Mesenchymal stem cell (in vitro differentiated cells and primary cell): ENCODE data around the gene DTNBP1.
A peak's percentile ranks its signal among the peaks of the same experiment; 100 is the strongest.

ENCODE experiments used
- DNase-seq: peaks from one replicate; pipeline ENCODE4 v3.0.0-alpha.2; 2013
- H2AFZ ChIP-seq: one replicate; pipeline ENCODE4 v1.6.1; 2013; ENCODE audit warnings: low read depth, mild to moderate bottlenecking, control low read depth, inconsistent platforms, low read length, moderate library complexity
- H2AK5ac ChIP-seq: 2 replicates; pipeline ENCODE4 v1.6.1; 2013; ENCODE audit warnings: low read length, moderate library complexity, mild to moderate bottlenecking, inconsistent platforms; ENCODE audit not compliant: severe bottlenecking
- H2BK120ac ChIP-seq: one replicate; pipeline ENCODE4 v1.6.1; 2013; ENCODE audit warnings: low read depth, mild to moderate bottlenecking, inconsistent platforms, low read length, moderate library complexity
- H2BK12ac ChIP-seq, 2 experiments: one replicate each; pipeline ENCODE4 v1.6.1; 2013; ENCODE audit warnings: inconsistent platforms in 2 of 2, low read length in 2 of 2, mild to moderate bottlenecking in 2 of 2, moderate library complexity in 2 of 2, control low read depth in 1 of 2
- H2BK15ac ChIP-seq: one replicate; pipeline ENCODE4 v1.6.1; 2013; ENCODE audit warnings: mild to moderate bottlenecking, low read depth, inconsistent platforms; ENCODE audit not compliant: poor library complexity, severe bottlenecking
- H2BK5ac ChIP-seq: 2 replicates; pipeline ENCODE4 v1.6.1; 2013; ENCODE audit warnings: low read depth, mild to moderate bottlenecking, low read length, control low read depth, inconsistent platforms; ENCODE audit not compliant: poor library complexity, severe bottlenecking
- H3K14ac ChIP-seq, 2 experiments: one replicate each; pipeline ENCODE4 v1.6.1; 2013; ENCODE audit warnings: inconsistent platforms in 2 of 2, low read length in 2 of 2, control low read depth in 1 of 2, mild to moderate bottlenecking in 1 of 2, moderate library complexity in 1 of 2
- H3K18ac ChIP-seq, 2 experiments: one replicate each; pipeline ENCODE4 v1.6.1; 2013; ENCODE audit warnings: inconsistent platforms in 2 of 2, low read length in 2 of 2, control low read depth in 1 of 2, low read depth in 1 of 2, mild to moderate bottlenecking in 1 of 2
- H3K23ac ChIP-seq, 2 experiments: one replicate each; pipeline ENCODE4 v1.6.1; 2013; ENCODE audit warnings: inconsistent platforms in 2 of 2, low read length in 2 of 2, mild to moderate bottlenecking in 2 of 2, moderate library complexity in 2 of 2, control low read depth in 1 of 2
- H3K27ac ChIP-seq: 2 replicates; pipeline ENCODE4 v1.5.1; 2013; ENCODE audit warnings: mild to moderate bottlenecking, moderate library complexity, low read length, control low read depth, inconsistent platforms; ENCODE audit not compliant: poor library complexity, severe bottlenecking
- H3K27me3 ChIP-seq, 2 experiments: 2 replicates each; pipeline versions ENCODE4 v1.6.1 to v1.7.0; 2013; ENCODE audit warnings: low read length in 2 of 2, mild to moderate bottlenecking in 2 of 2, moderate library complexity in 2 of 2, control low read depth in 1 of 2, inconsistent platforms in 1 of 2; ENCODE audit not compliant: control insufficient read depth in 1 of 2, insufficient read depth in 1 of 2
- H3K36me3 ChIP-seq, 2 experiments: 2 replicates each; pipeline versions ENCODE4 v1.6.1 to v1.7.0; 2013; ENCODE audit warnings: low read length in 2 of 2, control low read depth in 1 of 2, inconsistent platforms in 1 of 2, low read depth in 1 of 2, mild to moderate bottlenecking in 1 of 2; ENCODE audit not compliant: insufficient read depth in 2 of 2, control insufficient read depth in 1 of 2
- H3K4ac ChIP-seq, 2 experiments: one replicate each; pipeline ENCODE4 v1.6.1; 2013; ENCODE audit warnings: inconsistent platforms in 2 of 2, low read length in 2 of 2, mild to moderate bottlenecking in 2 of 2, moderate library complexity in 2 of 2, control low read depth in 1 of 2, low read depth in 1 of 2
- H3K4me1 ChIP-seq: 2 replicates; pipeline ENCODE4 v1.6.1; 2013; ENCODE audit warnings: low read depth, low read length, control low read depth; ENCODE audit not compliant: control insufficient read depth, insufficient read depth
- H3K4me2 ChIP-seq: 2 replicates; pipeline ENCODE4 v1.6.1; 2013; ENCODE audit warnings: low read length, mild to moderate bottlenecking, inconsistent platforms; ENCODE audit not compliant: poor library complexity, severe bottlenecking
- H3K4me3 ChIP-seq, 2 experiments: 2 replicates each; pipeline versions ENCODE4 v1.5.1 to v1.7.0; 2013; ENCODE audit warnings: low read length in 2 of 2, mild to moderate bottlenecking in 2 of 2, control low read depth in 1 of 2, low read depth in 1 of 2; ENCODE audit not compliant: insufficient read depth in 1 of 2
- H3K79me1 ChIP-seq: replicated peaks from 2 replicates; pipeline ENCODE4 v1.6.1; 2013; ENCODE audit warnings: mild to moderate bottlenecking, control low read depth, low read length, inconsistent platforms; ENCODE audit not compliant: poor library complexity, severe bottlenecking
- H3K9ac ChIP-seq: 2 replicates; pipeline ENCODE4 v1.7.0; 2013; ENCODE audit warnings: mild to moderate bottlenecking, low read length, moderate library complexity
- H3K9me3 ChIP-seq: 2 replicates; pipeline ENCODE4 v1.7.0; 2013; ENCODE audit warnings: mild to moderate bottlenecking, low read length; ENCODE audit not compliant: control insufficient read depth
- H4K8ac ChIP-seq: one replicate; pipeline ENCODE4 v1.6.1; 2013; ENCODE audit warnings: inconsistent platforms, mild to moderate bottlenecking, low read length, moderate library complexity
- H4K91ac ChIP-seq: one replicate; pipeline ENCODE4 v1.6.1; 2013; ENCODE audit warnings: mild to moderate bottlenecking, low read length, inconsistent platforms
- WGBS: methylation state at CpG from one replicate; pipeline ENCODE4 v1.1.7; 2013; ENCODE audit warnings: mixed read lengths; 5-methylcytosine and 5-hydroxymethylcytosine counted together

Gene DTNBP1

DNA sequence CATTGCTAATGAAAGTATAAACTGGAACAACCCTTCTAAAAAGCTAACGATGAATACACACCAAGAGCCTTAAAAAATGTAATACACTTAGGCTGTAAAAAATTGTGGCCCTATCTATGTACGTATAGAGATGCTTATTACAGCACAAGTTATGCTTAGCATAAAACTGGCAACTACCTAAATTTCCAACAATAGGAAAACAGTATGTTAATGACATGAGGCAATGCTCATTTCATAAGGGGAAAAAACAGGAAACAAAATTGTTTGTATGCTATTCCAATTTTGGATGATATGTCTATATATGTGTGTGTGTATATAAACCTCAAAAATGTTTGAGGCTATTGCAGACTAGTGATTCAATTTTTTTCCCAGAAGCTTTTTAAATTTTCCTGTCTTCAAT, 82.5 kb downstream of the DTNBP1 start:
- no peaks in the 10 kb centered on the region for H3K27me3 ChIP-seq
- H4K91ac ChIP-seq = no peak overlapping the region
- no peak overlapping the region for H2BK15ac ChIP-seq
- no peak overlapping the region for H3K4me3 ChIP-seq
- H2BK120ac ChIP-seq = no peak overlapping the region
- no peak overlapping the region for H2AK5ac ChIP-seq
- WGBS = no CpG with 5 or more reads among the region's 2 CpGs
- DNase-seq = no peak
- H4K8ac ChIP-seq = no peak overlapping the region
- no peak overlapping the region for H2AFZ ChIP-seq
- peaks cover 3% of the 10 kb centered on the region for H3K4me1 ChIP-seq
- no peak overlapping the region for H3K4me2 ChIP-seq
- no peak overlapping the region for H3K14ac ChIP-seq
- H2BK12ac ChIP-seq = no peak overlapping the region
- H3K18ac ChIP-seq = no peak overlapping the region
- no peak overlapping the region for H3K9ac ChIP-seq
- H3K23ac ChIP-seq = no peak overlapping the region
- H3K27ac ChIP-seq = no peak overlapping the region
- no peak overlapping the region for H3K4ac ChIP-seq
- H2BK5ac ChIP-seq = no peak overlapping the region
- peaks cover 18% of the 10 kb centered on the region for H3K79me1 ChIP-seq
- H3K36me3 ChIP-seq = no peaks in the 10 kb centered on the region
- H3K9me3 ChIP-seq = no peaks in the 10 kb centered on the region

DNA sequence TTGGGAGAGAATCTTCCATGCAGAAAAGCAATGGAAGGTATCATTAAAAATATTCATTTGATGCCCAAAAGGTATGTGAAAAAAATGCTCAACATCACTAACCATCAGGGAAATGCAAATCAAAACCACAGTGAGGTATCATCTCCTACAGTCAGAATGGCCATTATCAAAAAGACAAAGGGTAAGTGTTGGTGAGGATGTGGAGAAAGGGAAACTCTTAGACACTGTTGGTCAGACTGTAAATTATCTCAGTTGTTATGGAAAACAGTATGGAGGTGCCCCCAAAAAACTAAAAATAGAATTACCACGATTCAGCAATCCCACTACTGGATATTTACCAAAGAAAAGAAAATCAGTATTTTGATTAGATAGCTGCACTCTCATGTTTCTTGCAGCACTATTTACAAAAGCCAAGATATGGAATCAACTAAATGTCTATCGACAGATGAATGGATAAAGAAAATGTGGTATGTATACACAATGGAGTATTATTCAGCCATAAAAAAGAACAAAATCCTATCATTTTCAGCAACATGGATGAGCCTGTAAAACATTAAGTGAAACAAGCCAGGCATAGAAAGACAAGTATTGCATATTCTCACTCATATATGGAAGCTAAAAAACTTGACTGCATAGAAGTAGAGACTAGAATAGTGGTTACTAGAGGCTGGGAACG, 84.0 kb downstream of the DTNBP1 start:
- H3K9ac ChIP-seq = no peak overlapping the region
- no peak overlapping the region for H2BK120ac ChIP-seq
- no peak for DNase-seq
- H2AK5ac ChIP-seq = no peak overlapping the region
- no peak overlapping the region for H3K14ac ChIP-seq
- no peak overlapping the region for H3K27ac ChIP-seq
- no peak overlapping the region for H3K4ac ChIP-seq
- no peak overlapping the region for H4K8ac ChIP-seq
- peaks cover 18% of the 10 kb centered on the region for H3K79me1 ChIP-seq
- H2BK12ac ChIP-seq = no peak overlapping the region
- no peaks in the 10 kb centered on the region for H3K27me3 ChIP-seq
- H3K23ac ChIP-seq = no peak overlapping the region
- H3K4me3 ChIP-seq = no peak overlapping the region
- H3K4me1 ChIP-seq = peaks cover 3% of the 10 kb centered on the region
- no peak overlapping the region for H2AFZ ChIP-seq
- H3K36me3 ChIP-seq = no peaks in the 10 kb centered on the region
- no peak overlapping the region for H2BK5ac ChIP-seq
- H3K4me2 ChIP-seq = no peak overlapping the region
- WGBS = 100% methylated on average over 2 of the region's 3 CpGs
- no peak overlapping the region for H4K91ac ChIP-seq
- no peak overlapping the region for H2BK15ac ChIP-seq
- H3K9me3 ChIP-seq = no peaks in the 10 kb centered on the region
- no peak overlapping the region for H3K18ac ChIP-seq

DNA sequence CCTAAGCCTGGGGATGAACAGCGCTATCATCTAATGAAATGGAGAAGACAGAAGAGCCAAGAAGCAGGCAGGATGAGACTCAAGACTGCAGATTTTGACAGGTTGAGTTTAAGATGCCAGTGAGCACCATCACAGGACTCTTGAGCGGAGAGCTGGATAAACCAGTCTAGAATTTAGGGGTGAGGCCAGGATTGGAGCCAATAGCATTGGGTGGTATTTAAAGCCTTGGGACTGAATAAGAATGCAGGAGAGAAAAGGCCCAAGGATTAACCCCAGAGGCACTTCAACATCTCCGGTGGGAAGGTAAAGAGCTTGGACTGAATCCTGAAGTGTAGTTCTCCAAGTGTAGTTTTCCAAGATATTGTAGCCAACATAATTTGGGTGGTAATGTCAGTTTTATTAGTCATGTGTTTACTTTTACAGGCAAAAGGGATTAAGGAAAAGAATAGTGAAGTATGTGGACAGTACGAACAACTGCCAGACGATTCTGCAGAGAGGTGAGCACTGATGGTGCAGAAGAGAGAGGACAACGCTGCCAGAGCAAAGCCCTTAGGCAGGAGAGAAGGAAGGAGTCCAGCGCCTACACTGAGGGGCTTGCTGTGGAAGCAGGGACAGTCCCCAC, 85.2 kb downstream of the DTNBP1 start:
- H3K4me2 ChIP-seq = no peak overlapping the region

DNA sequence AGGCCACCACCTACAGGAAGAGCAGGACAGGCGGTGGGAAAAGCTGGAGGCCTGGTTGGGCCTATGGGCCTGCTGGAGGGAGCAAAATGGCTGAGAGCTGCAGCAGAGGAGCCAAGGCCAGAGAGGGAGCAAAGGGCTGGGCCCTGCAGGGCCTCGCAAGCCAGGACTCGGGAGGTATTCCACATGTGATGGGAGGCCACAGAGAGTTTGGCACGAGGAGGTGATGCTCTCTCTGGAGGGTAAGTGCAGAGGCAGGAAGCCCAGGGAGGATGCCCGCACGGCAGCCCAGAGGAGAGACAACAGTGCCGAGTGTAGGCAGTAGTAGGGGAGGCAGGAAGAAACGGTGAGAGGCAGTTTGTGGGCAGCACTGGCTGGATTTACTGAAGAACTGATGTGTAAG, 85.7 kb downstream of the DTNBP1 start:
- no peak overlapping the region for H4K91ac ChIP-seq
- H2AFZ ChIP-seq = no peak overlapping the region
- no peak overlapping the region for H2BK5ac ChIP-seq

More for the DNA sequence above, 85.2 kb downstream of the DTNBP1 start:
- no peak overlapping the region for H3K4ac ChIP-seq
- peak overlapping the region in 1 of 2 experiments; percentile 92 for H3K14ac ChIP-seq
- no peaks in the 10 kb centered on the region for H3K9me3 ChIP-seq
- H3K36me3 ChIP-seq = no peaks in the 10 kb centered on the region
- peak overlapping the region in 1 of 2 experiments; percentile 94 for H3K23ac ChIP-seq
- H2BK12ac ChIP-seq = no peak overlapping the region
- no peak overlapping the region for H2BK15ac ChIP-seq
- peaks cover 5% of the 10 kb centered on the region for H3K4me1 ChIP-seq
- no peak overlapping the region for H4K91ac ChIP-seq
- no peak overlapping the region for H4K8ac ChIP-seq
- H3K27me3 ChIP-seq = no peaks in the 10 kb centered on the region
- no peak overlapping the region for H3K27ac ChIP-seq
- no peak overlapping the region for H2AK5ac ChIP-seq
- DNase-seq = peak; percentile 16
- H3K79me1 ChIP-seq = peaks cover 20% of the 10 kb centered on the region
- no peak overlapping the region for H2AFZ ChIP-seq
- no peak overlapping the region for H2BK120ac ChIP-seq
- no peak overlapping the region for H3K9ac ChIP-seq
- H2BK5ac ChIP-seq = no peak overlapping the region
- 77% methylated on average over 7 of the region's 7 CpGs for WGBS
- no peak overlapping the region for H3K18ac ChIP-seq
- H3K4me3 ChIP-seq = no peak overlapping the region

More for the DNA sequence above, 85.7 kb downstream of the DTNBP1 start:
- peak overlapping the region in 1 of 2 experiments; percentile 22 for H3K14ac ChIP-seq
- no peak overlapping the region for H3K27ac ChIP-seq
- 96% methylated on average over 8 of the region's 8 CpGs for WGBS
- no peak overlapping the region for H2BK12ac ChIP-seq
- H3K4me2 ChIP-seq = no peak overlapping the region
- H2AK5ac ChIP-seq = no peak overlapping the region
- H3K4me3 ChIP-seq = no peak overlapping the region
- no peaks in the 10 kb centered on the region for H3K27me3 ChIP-seq
- H3K79me1 ChIP-seq = peaks cover 22% of the 10 kb centered on the region
- H3K4me1 ChIP-seq = peaks cover 5% of the 10 kb centered on the region
- no peak overlapping the region for H3K9ac ChIP-seq
- no peak overlapping the region for H4K8ac ChIP-seq
- H2BK15ac ChIP-seq = no peak overlapping the region
- no peak overlapping the region for H3K23ac ChIP-seq
- no peak overlapping the region for H2BK120ac ChIP-seq
- H3K18ac ChIP-seq = peak overlapping the region in 1 of 2 experiments; percentile 18
- no peak overlapping the region for H3K4ac ChIP-seq
- no peaks in the 10 kb centered on the region for H3K9me3 ChIP-seq
- no peak for DNase-seq
- no peaks in the 10 kb centered on the region for H3K36me3 ChIP-seq
